ENCODE results near the gene GMEB2. TPM values are rescaled to one million over a fixed set of nuclear protein-coding genes. Genes with fewer than 3 reads are reported as not detected.

Gene GMEB2
- polyA plus RNA-seq, 1 of the 3 experiments (the other 2 are of a cell fraction): 6.5 TPM

DNA sequence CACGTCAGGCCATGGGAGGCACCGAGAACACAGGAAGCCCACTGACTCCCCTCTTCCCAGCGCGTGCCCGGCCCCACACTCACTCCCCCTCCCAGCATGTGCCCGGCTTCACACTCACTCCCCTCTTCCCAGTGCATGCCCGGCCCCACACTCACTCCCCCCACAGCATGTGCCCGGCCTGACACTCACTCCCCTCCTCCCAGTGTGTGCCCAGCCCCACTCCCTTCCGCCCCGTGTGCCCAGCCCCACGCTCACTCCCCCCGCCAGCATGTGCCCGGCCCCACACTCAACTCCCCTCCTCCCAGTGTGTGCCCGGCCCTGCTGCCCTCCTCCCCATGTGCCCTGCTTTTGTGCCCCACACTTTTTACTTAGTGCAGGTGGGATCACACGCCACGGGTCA is 41.0 kb upstream of the GMEB2 start:
- POLR2A ChIA-PET: no interaction called here
- TF ChIP-seq SIN3A (IDR thresholded peaks at IDR 0.05; ENCODE audit: borderline replicate concordance, low read depth, low read length) (no peak), ELF1 (IDR thresholded peaks at IDR 0.05) (no peak), MEF2A (IDR thresholded peaks at IDR 0.05; ENCODE audit: borderline replicate concordance, low read depth) (no peak), EP300 (IDR thresholded peaks at IDR 0.05; ENCODE audit: borderline replicate concordance in 1 of 2, low read depth in 1 of 2, low read length in 1 of 2) (no peak), TCF12 (IDR thresholded peaks at IDR 0.05) (no peak), FOXM1 (IDR thresholded peaks at IDR 0.05; ENCODE audit: low read depth) (no peak), RCOR1 (IDR thresholded peaks at IDR 0.05; ENCODE audit: low read length) (no peak), EZH2phosphoT487 (IDR thresholded peaks at IDR 0.05; ENCODE audit: borderline replicate concordance, low read depth) (no peak), SMC3 (IDR thresholded peaks at IDR 0.05; ENCODE audit: low read depth, low read length) (no peak), GABPA (IDR thresholded peaks at IDR 0.05; ENCODE audit: low read depth) (no peak), TEAD4 (IDR thresholded peaks at IDR 0.05; ENCODE audit: borderline replicate concordance, insufficient read depth) (no peak)
- TF ChIP-seq, protein P1, sequence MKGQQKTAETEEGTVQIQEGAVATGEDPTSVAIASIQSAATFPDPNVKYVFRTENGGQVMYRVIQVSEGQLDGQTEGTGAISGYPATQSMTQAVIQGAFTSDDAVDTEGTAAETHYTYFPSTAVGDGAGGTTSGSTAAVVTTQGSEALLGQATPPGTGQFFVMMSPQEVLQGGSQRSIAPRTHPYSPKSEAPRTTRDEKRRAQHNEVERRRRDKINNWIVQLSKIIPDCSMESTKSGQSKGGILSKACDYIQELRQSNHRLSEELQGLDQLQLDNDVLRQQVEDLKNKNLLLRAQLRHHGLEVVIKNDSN (IDR thresholded peaks at IDR 0.05; ENCODE audit: borderline replicate concordance, low read depth): no peak
- TF ChIP-seq, protein P2, sequence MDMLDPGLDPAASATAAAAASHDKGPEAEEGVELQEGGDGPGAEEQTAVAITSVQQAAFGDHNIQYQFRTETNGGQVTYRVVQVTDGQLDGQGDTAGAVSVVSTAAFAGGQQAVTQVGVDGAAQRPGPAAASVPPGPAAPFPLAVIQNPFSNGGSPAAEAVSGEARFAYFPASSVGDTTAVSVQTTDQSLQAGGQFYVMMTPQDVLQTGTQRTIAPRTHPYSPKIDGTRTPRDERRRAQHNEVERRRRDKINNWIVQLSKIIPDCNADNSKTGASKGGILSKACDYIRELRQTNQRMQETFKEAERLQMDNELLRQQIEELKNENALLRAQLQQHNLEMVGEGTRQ (IDR thresholded peaks at IDR 0.05; ENCODE audit: borderline replicate concordance, low read depth, low read length): no peak
- TF ChIP-seq, protein P3, sequence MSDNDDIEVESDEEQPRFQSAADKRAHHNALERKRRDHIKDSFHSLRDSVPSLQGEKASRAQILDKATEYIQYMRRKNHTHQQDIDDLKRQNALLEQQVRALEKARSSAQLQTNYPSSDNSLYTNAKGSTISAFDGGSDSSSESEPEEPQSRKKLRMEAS (IDR thresholded peaks at IDR 0.05; ENCODE audit: low read depth): no peak
- TF ChIP-seq, protein P4, sequence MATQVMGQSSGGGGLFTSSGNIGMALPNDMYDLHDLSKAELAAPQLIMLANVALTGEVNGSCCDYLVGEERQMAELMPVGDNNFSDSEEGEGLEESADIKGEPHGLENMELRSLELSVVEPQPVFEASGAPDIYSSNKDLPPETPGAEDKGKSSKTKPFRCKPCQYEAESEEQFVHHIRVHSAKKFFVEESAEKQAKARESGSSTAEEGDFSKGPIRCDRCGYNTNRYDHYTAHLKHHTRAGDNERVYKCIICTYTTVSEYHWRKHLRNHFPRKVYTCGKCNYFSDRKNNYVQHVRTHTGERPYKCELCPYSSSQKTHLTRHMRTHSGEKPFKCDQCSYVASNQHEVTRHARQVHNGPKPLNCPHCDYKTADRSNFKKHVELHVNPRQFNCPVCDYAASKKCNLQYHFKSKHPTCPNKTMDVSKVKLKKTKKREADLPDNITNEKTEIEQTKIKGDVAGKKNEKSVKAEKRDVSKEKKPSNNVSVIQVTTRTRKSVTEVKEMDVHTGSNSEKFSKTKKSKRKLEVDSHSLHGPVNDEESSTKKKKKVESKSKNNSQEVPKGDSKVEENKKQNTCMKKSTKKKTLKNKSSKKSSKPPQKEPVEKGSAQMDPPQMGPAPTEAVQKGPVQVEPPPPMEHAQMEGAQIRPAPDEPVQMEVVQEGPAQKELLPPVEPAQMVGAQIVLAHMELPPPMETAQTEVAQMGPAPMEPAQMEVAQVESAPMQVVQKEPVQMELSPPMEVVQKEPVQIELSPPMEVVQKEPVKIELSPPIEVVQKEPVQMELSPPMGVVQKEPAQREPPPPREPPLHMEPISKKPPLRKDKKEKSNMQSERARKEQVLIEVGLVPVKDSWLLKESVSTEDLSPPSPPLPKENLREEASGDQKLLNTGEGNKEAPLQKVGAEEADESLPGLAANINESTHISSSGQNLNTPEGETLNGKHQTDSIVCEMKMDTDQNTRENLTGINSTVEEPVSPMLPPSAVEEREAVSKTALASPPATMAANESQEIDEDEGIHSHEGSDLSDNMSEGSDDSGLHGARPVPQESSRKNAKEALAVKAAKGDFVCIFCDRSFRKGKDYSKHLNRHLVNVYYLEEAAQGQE (IDR thresholded peaks at IDR 0.05; ENCODE audit: low read depth, low read length): no peak

More for the DNA sequence above, 41.0 kb upstream of the GMEB2 start:
- H4K20me1 ChIP-seq (ENCODE audit: insufficient read depth): no peaks in the 10 kb centered on the region
- peaks cover 0 to 42% of the 10 kb centered on the region in 2 experiments for H3K36me3 ChIP-seq (replicated peaks in 1 of 2; ENCODE audit: control insufficient read depth in 1 of 2, insufficient read depth in 2 of 2, low read length in 1 of 2)
- CTCF ChIA-PET: no interaction called here
- no peaks in the 10 kb centered on the region for H3K9me3 ChIP-seq
- no peaks in the 10 kb centered on the region for H3K27me3 ChIP-seq (ENCODE audit: insufficient read depth)
- H3K4me3 ChIP-seq (ENCODE audit: low read depth in 2 of 2, low read length in 1 of 2): no peak overlapping the region
- H3K9ac ChIP-seq: no peak overlapping the region
- H3K4me1 ChIP-seq (ENCODE audit: control insufficient read depth in 1 of 2, insufficient read depth in 2 of 2, low read depth in 1 of 2, low read length in 1 of 2): no peaks in the 10 kb centered on the region
- no peak for DNase-seq
- H3K9me2 ChIP-seq: no peaks in the 10 kb centered on the region
- 0 out of 2 replicates have a peak, but pooled peaks cover 4% of the 10 kb centered on the region for H3K79me2 ChIP-seq (ENCODE audit: insufficient read depth)
- 95% methylated on average over 16 of the region's 16 CpGs for WGBS (ENCODE audit: low lambda C conversion rate)
- H3F3A ChIP-seq (replicated peaks; ENCODE audit: insufficient read depth): no peaks in the 10 kb centered on the region
- H2AFZ ChIP-seq (ENCODE audit: low read depth): no peak overlapping the region
- no peak overlapping the region for H3K27ac ChIP-seq (ENCODE audit: low read depth in 2 of 2, low read length in 1 of 2)
- no peak overlapping the region for H3K4me2 ChIP-seq
